IMR-90 (cell line): Measurements from ENCODE around the gene SCAMP4. TPM values are rescaled to one million over a fixed set of nuclear protein-coding genes. Genes with fewer than 3 reads are reported as not detected.
A peak's percentile ranks its signal among the peaks of the same experiment; 100 is the strongest.

Experiments used
- ATAC-seq: fragments of 200-7000 bp; cut with Tn5 transposase; 2 replicates; pipeline ENCODE4 v1.9.1; 2020; ENCODE audit warnings: low read depth, mild to moderate bottlenecking, moderate library complexity
- BruUV-seq: library from RNA; stranded (reverse); fragments of 400-500 nt; replicated peaks from 2 replicates; lab custom pipeline; 2021; lab: Mats Ljungman, UMichigan
- CTCF ChIA-PET: fragments of 300-600 bp; formaldehyde crosslinking; extraction: SDS; loops from one replicate; lab custom pipeline; 2021; ENCODE audit warnings: antibody characterized with exemption; lab: Yijun Ruan, JAX
- POLR2A ChIA-PET: fragments of 300-600 bp; sonication (Branson Sonifier 250); formaldehyde crosslinking; loops from one replicate; lab custom pipeline; 2022; ENCODE audit warnings: antibody characterized with exemption; ENCODE audit not compliant: unreplicated experiment; lab: Charles Lee
- DNase-seq: peaks from one replicate; pipeline ENCODE4 v3.0.0; 2013
- H2AFZ ChIP-seq: replicated peaks from 2 replicates; pipeline ENCODE3; 2013; ENCODE audit warnings: low read length, mild to moderate bottlenecking; ENCODE audit not compliant: poor library complexity
- H2AK5ac ChIP-seq: 2 replicates; pipeline ENCODE4 v1.6.1; 2013; ENCODE audit warnings: low read depth, low read length, inconsistent platforms
- H2AK9ac ChIP-seq: replicated peaks from 2 replicates; pipeline ENCODE3; 2013; ENCODE audit warnings: mild to moderate bottlenecking, low read depth, low read length, moderate library complexity; ENCODE audit not compliant: poor library complexity
- H2BK120ac ChIP-seq: 2 replicates; pipeline ENCODE4 v1.6.1; 2013; ENCODE audit warnings: low read depth, low read length, inconsistent platforms
- H2BK15ac ChIP-seq: 3 replicates; pipeline ENCODE4 v1.6.1; 2013; ENCODE audit warnings: low read depth, low read length, inconsistent platforms
- H2BK20ac ChIP-seq: 2 replicates; pipeline ENCODE4 v1.6.1; 2013; ENCODE audit warnings: low read depth, mild to moderate bottlenecking, inconsistent platforms, low read length, moderate library complexity
- H2BK5ac ChIP-seq: 2 replicates; pipeline ENCODE4 v1.6.1; 2013; ENCODE audit warnings: mild to moderate bottlenecking, low read depth, low read length, inconsistent platforms; ENCODE audit not compliant: poor library complexity, severe bottlenecking
- H3K14ac ChIP-seq: replicated peaks from 2 replicates; pipeline ENCODE4 v1.6.1; 2013; ENCODE audit warnings: low read depth, low read length, inconsistent platforms
- H3K18ac ChIP-seq: 2 replicates; pipeline ENCODE4 v1.6.1; 2013; ENCODE audit warnings: low read depth, low read length, control low read depth
- H3K23ac ChIP-seq: 2 replicates; pipeline ENCODE4 v1.6.1; 2013; ENCODE audit warnings: low read depth, low read length, inconsistent platforms
- H3K27ac ChIP-seq: 2 replicates; pipeline ENCODE4 v1.5.1; 2013; ENCODE audit warnings: mild to moderate bottlenecking, control low read depth, low read length; ENCODE audit not compliant: insufficient read depth
- H3K27me3 ChIP-seq: 2 replicates; pipeline ENCODE4 v1.6.1; 2013; ENCODE audit warnings: low read length; ENCODE audit not compliant: control insufficient read depth, insufficient read depth
- H3K36me3 ChIP-seq: 2 replicates; pipeline ENCODE4 v1.6.1; 2013; ENCODE audit warnings: low read length, mixed read lengths; ENCODE audit not compliant: control insufficient read depth, insufficient read depth
- H3K4ac ChIP-seq: 2 replicates; pipeline ENCODE4 v1.6.1; 2013; ENCODE audit warnings: low read depth, low read length, inconsistent platforms
- H3K4me1 ChIP-seq: 2 replicates; pipeline ENCODE4 v1.6.1; 2013; ENCODE audit warnings: low read length, mixed read lengths; ENCODE audit not compliant: control insufficient read depth, insufficient read depth
- H3K4me2 ChIP-seq: 2 replicates; pipeline ENCODE4 v1.6.1; 2013; ENCODE audit warnings: low read depth, mild to moderate bottlenecking, control low read depth, low read length, moderate library complexity
- H3K4me3 ChIP-seq: 2 replicates; pipeline ENCODE4 v1.5.1; 2013; ENCODE audit warnings: low read depth, mild to moderate bottlenecking, control low read depth, low read length, moderate library complexity; ENCODE audit not compliant: insufficient read depth
- H3K56ac ChIP-seq: 2 replicates; pipeline ENCODE4 v1.6.1; 2013; ENCODE audit warnings: low read length, inconsistent platforms; ENCODE audit not compliant: insufficient read depth; ENCODE audit errors: extremely low read depth
- H3K79me1 ChIP-seq, 2 experiments: 2 replicates each; pipeline ENCODE4 v1.6.1; 2013; ENCODE audit warnings: low read length in 2 of 2, inconsistent platforms in 1 of 2, low read depth in 1 of 2
- H3K9ac ChIP-seq: 2 replicates; pipeline ENCODE4 v1.6.1; 2013; ENCODE audit warnings: low read depth, low read length, control low read depth
- H3K9me1 ChIP-seq: 2 replicates; pipeline ENCODE4 v1.6.1; 2013; ENCODE audit warnings: low read length, inconsistent platforms; ENCODE audit not compliant: insufficient read depth
- H3K9me3 ChIP-seq: 2 replicates; pipeline ENCODE4 v1.6.1; 2013; ENCODE audit warnings: low read length; ENCODE audit not compliant: control insufficient read depth, insufficient read depth
- H4K20me1 ChIP-seq: 2 replicates; pipeline ENCODE4 v1.6.1; 2013; ENCODE audit warnings: low read length, inconsistent platforms; ENCODE audit not compliant: insufficient read depth
- H4K5ac ChIP-seq: 2 replicates; pipeline ENCODE4 v1.6.1; 2013; ENCODE audit warnings: mild to moderate bottlenecking, low read depth, low read length, control low read depth
- H4K8ac ChIP-seq, 2 experiments: 2 replicates each; pipeline ENCODE4 v1.6.1; 2013; ENCODE audit warnings: low read depth in 2 of 2, low read length in 2 of 2, control low read depth in 1 of 2, inconsistent platforms in 1 of 2
- H4K91ac ChIP-seq: 2 replicates; pipeline ENCODE4 v1.6.1; 2013; ENCODE audit warnings: low read depth, low read length, inconsistent platforms; ENCODE audit not compliant: insufficient read depth
- CEBPB ChIP-seq: IDR thresholded peaks from 2 replicates; pipeline ENCODE4 v1.6.1; 2012; ENCODE audit warnings: low read depth, low read length, improper control_type of control experiment
- CHD1 ChIP-seq: IDR thresholded peaks from 2 replicates; pipeline ENCODE4 v1.6.1; 2012; ENCODE audit warnings: low read depth, low read length, improper control_type of control experiment
- CTCF ChIP-seq: conservative IDR thresholded peaks from 2 replicates; pipeline ENCODE4 v1.5.1; 2012; ENCODE audit warnings: mild to moderate bottlenecking, low read depth, low read length, improper control_type of control experiment
- FOS ChIP-seq: fragments of 150-350 bp; IDR thresholded peaks from 2 replicates; pipeline ENCODE4 v1.6.1; 2016; ENCODE audit warnings: low read depth, low read length
- MAFK ChIP-seq: IDR thresholded peaks from 2 replicates; pipeline ENCODE4 v1.6.1; 2012; ENCODE audit warnings: low read depth, low read length, improper control_type of control experiment
- MXI1 ChIP-seq: IDR thresholded peaks from 2 replicates; pipeline ENCODE4 v1.6.1; 2012; ENCODE audit warnings: low read depth, mild to moderate bottlenecking, low read length, moderate library complexity, borderline replicate concordance
- NFE2L2 ChIP-seq: fragments of 150-350 bp; IDR thresholded peaks from 2 replicates; pipeline ENCODE4 v1.6.1; 2016; ENCODE audit warnings: low read depth, mild to moderate bottlenecking, low read length
- POLR2A ChIP-seq: IDR thresholded peaks from 2 replicates; pipeline ENCODE4 v1.6.1; 2012; ENCODE audit warnings: mild to moderate bottlenecking, low read depth, low read length
- RAD21 ChIP-seq: IDR thresholded peaks from 2 replicates; pipeline ENCODE4 v1.6.1; 2012; ENCODE audit warnings: low read length, improper control_type of control experiment
- RCOR1 ChIP-seq: IDR thresholded peaks from 2 replicates; pipeline ENCODE4 v1.6.1; 2012; ENCODE audit warnings: mild to moderate bottlenecking, low read length, improper control_type of control experiment; ENCODE audit not compliant: insufficient replicate concordance
- RFX5 ChIP-seq: IDR thresholded peaks from 2 replicates; pipeline ENCODE4 v1.8.0; 2012; ENCODE audit warnings: low read depth, mild to moderate bottlenecking, low read length, moderate library complexity
- SMC3 ChIP-seq: fragments of 150-350 bp; IDR thresholded peaks from 2 replicates; pipeline ENCODE4 v1.6.1; 2016; ENCODE audit warnings: low read depth, mild to moderate bottlenecking, antibody characterized with exemption, low read length, moderate library complexity
- WGBS, 2 experiments: methylation state at CpG; one replicate each; pipeline versions ENCODE4 v1.1.5 to v1.1.7; 2013; ENCODE audit warnings: missing lambda C conversion rate in 2 of 2; ENCODE audit not compliant: insufficient read length in 1 of 2; ENCODE audit errors: extremely low coverage in 2 of 2; 5-methylcytosine and 5-hydroxymethylcytosine counted together
- dilution Hi-C: fragments of 300-500 bp; cut with HindIII; formaldehyde crosslinking; loops from one replicate; pipeline ENCODE4 v1.14.3; 2018; ENCODE audit warnings: low sequenced_read_pairs; ENCODE audit not compliant: unreplicated experiment
- in situ Hi-C: fragments of 300-500 bp; cut with MboI; formaldehyde crosslinking; loops from 3 replicates; pipeline ENCODE4 v1.14.3; 2019; ENCODE audit warnings: low sequenced_read_pairs, inconsistent platforms, mixed read lengths
- intact Hi-C: fragments of 100-400 bp; cut with micrococcal nuclease; formaldehyde crosslinking; loops from 2 replicates; pipeline ENCODE4 v1.10.0; 2022
- polyA plus RNA-seq, 3 experiments: library from polyadenylated mRNA; depleted of rRNA; stranded (reverse); fragments of >200 nt; gene quantifications; 2 replicates each; pipeline ENCODE4 v1.2.3, GENCODE V29; 2012; ENCODE audit warnings: low replicate concordance in 1 of 3
- total RNA-seq: library from RNA; depleted of rRNA; stranded (reverse); fragments of >200 nt; gene quantifications from 2 replicates; pipeline ENCODE4 v1.2.3, GENCODE V29; 2012

The SCAMP4 gene
- total and polyA plus RNA-seq, 2 of the 4 experiments (the other 2 are of a cell fraction), result 16.1 to 28.1 TPM

GRCh38 chr19:1917926-1918325 lies 12.7 kb downstream of the SCAMP4 start:
- Histone ChIP-seq H3K4me1 (no peaks in the 10 kb centered on the region), H3K4me2 (no peak overlapping the region), H4K20me1 (peaks cover 26% of the 10 kb centered on the region), H3K9me1 (no peaks in the 10 kb centered on the region), H2AK5ac (no peak overlapping the region), H3K14ac (no peak overlapping the region), H3K9ac (no peak overlapping the region), H4K5ac (no peak overlapping the region), H2BK20ac (no peak overlapping the region), H3K9me3 (no peaks in the 10 kb centered on the region), H3K18ac (no peak overlapping the region), H2BK5ac (no peak overlapping the region), H3K36me3 (peaks cover 59% of the 10 kb centered on the region), H3K56ac (no peak overlapping the region), H4K91ac (no peak overlapping the region), H3K4ac (no peak overlapping the region), H4K8ac (no peak overlapping the region), H2BK15ac (no peak overlapping the region), H3K27ac (no peak overlapping the region), H2BK120ac (no peak overlapping the region), H2AFZ (no peak overlapping the region), H3K79me1 (peaks cover 3 to 26% of the 10 kb centered on the region in 2 experiments; a peak in 3 of 4 replicates), H3K23ac (no peak overlapping the region), H2AK9ac (peak overlapping the region; percentile 42), H3K4me3 (no peak overlapping the region), H3K27me3 (no peaks in the 10 kb centered on the region)
- TF ChIP-seq NFE2L2 (no peak), CEBPB (no peak), SMC3 (no peak), RFX5 (no peak), RAD21 (no peak), RCOR1 (no peak), FOS (no peak), CHD1 (no peak), MAFK (no peak), POLR2A (no peak), CTCF (no peak), MXI1 (no peak)
- POLR2A ChIA-PET, result no interaction called here
- 96% methylated on average over 20 of the region's 25 CpGs; no CpG with 5 or more reads in 1 of the 2 experiments for whole genome bisulfite sequencing, 2 experiments
- in situ Hi-C loops, result no loop called here
- BruUV-seq, result no TSS peak
- dilution Hi-C loops, result no loop called here
- intact Hi-C loops, result no loop called here
- DNase-seq, result no peak
- no peak for ATAC-seq
- CTCF ChIA-PET, result no interaction called here
